Lung (tissue), 12 donors: ENCODE data around the gene TBX1. TPM values are rescaled to one million over a fixed set of nuclear protein-coding genes. Genes with fewer than 3 reads are reported as not detected.

Source experiments
- ATAC-seq: fragments of 200-7000 bp; cut with Tn5 transposase; one replicate; pipeline ENCODE4 v1.9.1; 2020; ENCODE audit warnings: moderate number of reproducible peaks; ENCODE audit not compliant: insufficient read depth, low FRiP score
- DNase-seq, 3 donors: peaks; one replicate each; pipeline ENCODE4 v3.0.0-alpha.2; 2013 to 2017
- H3K27ac ChIP-seq, 2 donors: one replicate each; pipeline ENCODE4 v1.5.1; 2013; ENCODE audit warnings: mild to moderate bottlenecking in 2 of 2, moderate library complexity in 2 of 2, control low read depth in 1 of 2, inconsistent platforms in 1 of 2, low read depth in 1 of 2, low read length in 1 of 2
- H3K27me3 ChIP-seq, 3 donors: one replicate each; pipeline ENCODE4 v1.5.1; 2013; ENCODE audit warnings: low read length in 2 of 3; ENCODE audit not compliant: control insufficient read depth in 3 of 3, insufficient read depth in 3 of 3
- H3K36me3 ChIP-seq, 4 donors: one replicate each; pipeline ENCODE4 v1.5.1; 2013; ENCODE audit warnings: low read length in 4 of 4, mild to moderate bottlenecking in 1 of 4, moderate library complexity in 1 of 4; ENCODE audit not compliant: control insufficient read depth in 4 of 4, insufficient read depth in 4 of 4
- H3K4me1 ChIP-seq, 5 donors: one replicate each; pipeline ENCODE4 v1.5.1; 2013; ENCODE audit warnings: low read length in 5 of 5, mild to moderate bottlenecking in 2 of 5, moderate library complexity in 1 of 5; ENCODE audit not compliant: control insufficient read depth in 5 of 5, insufficient read depth in 5 of 5
- H3K4me3 ChIP-seq: one replicate; pipeline ENCODE4 v1.5.1; 2013; ENCODE audit warnings: mild to moderate bottlenecking, control low read depth, moderate library complexity
- H3K9ac ChIP-seq, 2 donors: one replicate each; pipeline ENCODE4 v1.5.1; 2013; ENCODE audit warnings: low read length in 2 of 2, control low read depth in 1 of 2; ENCODE audit not compliant: insufficient read depth in 1 of 2
- H3K9me3 ChIP-seq, 4 donors: one replicate each; pipeline ENCODE4 v1.5.1; 2013; ENCODE audit warnings: low read length in 3 of 4, mild to moderate bottlenecking in 1 of 4, moderate library complexity in 1 of 4; ENCODE audit not compliant: control insufficient read depth in 4 of 4, insufficient read depth in 3 of 4
- CTCF ChIP-seq: IDR thresholded peaks from 2 replicates; pipeline ENCODE4 v1.5.1; 2012; ENCODE audit warnings: mild to moderate bottlenecking; ENCODE audit errors: control extremely low read depth, extremely low read depth
- WGBS, 2 donors: extraction: QIAGEN DNeasy Blood & Tissue Kit; methylation state at CpG; one replicate each; pipeline ENCODE4 v1.1.7; 2013; 5-methylcytosine and 5-hydroxymethylcytosine counted together
- polyA plus RNA-seq, 2 donors: library from polyadenylated mRNA; stranded (reverse); fragments of 200-250 nt; gene quantifications; one replicate each; pipeline ENCODE4 v1.2.1, GENCODE V29; 2013
- total RNA-seq, 2 donors: library from RNA; depleted of rRNA in 1 of 2; stranded (reverse); fragments of >200 nt in 1 of 2; gene quantifications; one replicate each; pipeline ENCODE4 v1.2.1, GENCODE V29; 2014 to 2021
- donor health status: control.
- donor health status: control.
- donor health status: Bipolar disorder and iron deficiency.
- donor health status: healthy.
- donor health status: DM: yes; HTN: yes; CAD: no.

Gene TBX1
- total and polyA plus RNA-seq, 4 donors: 2.3 to 19.3 (median 4.5) TPM

GRCh38 chr22:19812910-19813309, 52.3 kb downstream of the TBX1 start:
- Histone ChIP-seq H3K9me3 (no peaks in the 10 kb centered on the region), H3K4me1 (peaks cover 0 to 19% (median 0%) of the 10 kb centered on the region in 5 donors), H3K9ac (no peak overlapping the region), H3K27me3 (no peaks in the 10 kb centered on the region), H3K27ac (no peak overlapping the region), H3K4me3 (no peak overlapping the region), H3K36me3 (no peaks in the 10 kb centered on the region)
- 96 to 97% methylated on average over 11 of the region's 11 CpGs for WGBS, 2 donors
- TF ChIP-seq CTCF: no peak
- ATAC-seq (no peak), DNase-seq (no peak)

- H3K9me3 ChIP-seq: no peaks in the 10 kb centered on the region
- no peak overlapping the region for H3K9ac ChIP-seq
- peaks cover 0 to 30% (median 0%) of the 10 kb centered on the region in 5 donors for H3K4me1 ChIP-seq
- no peaks in the 10 kb centered on the region for H3K27me3 ChIP-seq
- H3K4me3 ChIP-seq: no peak overlapping the region
- H3K27ac ChIP-seq: no peak overlapping the region
- no peak for ATAC-seq
- no peak for TF ChIP-seq CTCF
- H3K36me3 ChIP-seq: peaks cover 0 to 3% (median 0%) of the 10 kb centered on the region in 4 donors
- WGBS, 2 donors: 92 to 95% methylated on average over 5 of the region's 5 CpGs
- no peak for DNase-seq
These were observed 53.9 kb downstream of the TBX1 start for GRCh38 chr22:19814428-19814827.

GRCh38 chr22:19815093-19815822, 54.7 kb downstream of the TBX1 start:
- no peak overlapping the region for H3K9ac ChIP-seq
- ATAC-seq: no peak
- H3K4me3 ChIP-seq: no peak overlapping the region
- H3K36me3 ChIP-seq: peaks cover 0 to 3% (median 0%) of the 10 kb centered on the region in 4 donors
- no peak for TF ChIP-seq CTCF
- peaks cover 0 to 30% (median 0%) of the 10 kb centered on the region in 5 donors for H3K4me1 ChIP-seq
- H3K27ac ChIP-seq: no peak overlapping the region
- DNase-seq: no peak
- 93 to 94% methylated on average over 18 of the region's 18 CpGs for WGBS, 2 donors
- H3K9me3 ChIP-seq: no peaks in the 10 kb centered on the region
- H3K27me3 ChIP-seq: no peaks in the 10 kb centered on the region
